HCT116 (cell line): ENCODE data around the gene PRKG1.

Experiments
- CEBPB ChIP-seq: IDR thresholded peaks from 2 replicates; pipeline ENCODE4 v1.6.1; 2012; ENCODE audit warnings: low read depth
- CTCF ChIP-seq, 3 experiments: fragments of 200-600 bp in 1 of 3; sonication (generic) in 1 of 3; IDR thresholded peaks in 2 of 3; conservative IDR thresholded peaks in 1 of 3; 2 replicates each; pipeline ENCODE4 v1.5.1; 2012 to 2017; ENCODE audit warnings: low read depth in 2 of 3, low read length in 2 of 3, antibody characterized with exemption in 1 of 3, borderline replicate concordance in 1 of 3, control low read depth in 1 of 3, mild to moderate bottlenecking in 1 of 3, mixed read lengths in 1 of 3, mixed run types in 1 of 3, moderate library complexity in 1 of 3; ENCODE audit not compliant: insufficient read depth in 1 of 3
- EZH2 ChIP-seq: fragments of 200-600 bp; sonication (generic); IDR thresholded peaks from 2 replicates; pipeline ENCODE4 v1.6.1; 2017; ENCODE audit warnings: antibody characterized with exemption, mixed run types
- EZH2phosphoT487 ChIP-seq: fragments of 200-600 bp; IDR thresholded peaks from 2 replicates; pipeline ENCODE4 v1.6.1; 2018; ENCODE audit warnings: antibody characterized with exemption, borderline replicate concordance
- JUND ChIP-seq: IDR thresholded peaks from 2 replicates; pipeline ENCODE4 v1.6.1; 2012
- POLR2A ChIP-seq: IDR thresholded peaks from 2 replicates; pipeline ENCODE4 v1.7.0; 2011; ENCODE audit warnings: borderline replicate concordance; ENCODE audit not compliant: insufficient read depth, insufficient read length; ENCODE audit errors: extremely low read depth
- RAD21 ChIP-seq: IDR thresholded peaks from 2 replicates; pipeline ENCODE4 v1.6.1; 2012; ENCODE audit warnings: low read depth, mild to moderate bottlenecking
- ZBTB33 ChIP-seq: IDR thresholded peaks from 2 replicates; pipeline ENCODE4 v1.6.1; 2011; ENCODE audit warnings: mild to moderate bottlenecking, low read length, moderate library complexity; ENCODE audit not compliant: insufficient replicate concordance; ENCODE audit errors: extremely low read depth

- TF ChIP-seq CEBPB = no peak
- no peak for TF ChIP-seq CTCF (IDR thresholded peaks at IDR 0.05 in 2 of 3, conservative IDR thresholded peaks at IDR 0.05 in 1 of 3; ENCODE audit: borderline replicate concordance in 1 of 3, insufficient read depth in 1 of 3, low read depth in 2 of 3, low read length in 2 of 3)
- TF ChIP-seq ZBTB33 = no peak
- TF ChIP-seq EZH2 = no peak
- TF ChIP-seq RAD21 = no peak
- TF ChIP-seq JUND = no peak
- no peak for TF ChIP-seq EZH2phosphoT487
- TF ChIP-seq POLR2A = no peak
Measured at GRCh38 chr10:51934373-51934772, 860.1 kb downstream of the PRKG1 start.
